Fibroblast of pulmonary artery (primary cell): ENCODE results near the gene PAX5.

Experiments used
- DNase-seq: peaks from one replicate; pipeline ENCODE4 v3.0.0-alpha.2; 2010; ENCODE audit warnings: low read depth
- H3K4me3 ChIP-seq: replicated peaks from 2 replicates; pipeline ENCODE4 v1.5.1; 2011; ENCODE audit warnings: low read depth, mild to moderate bottlenecking, control low read depth, low read length, moderate library complexity
- TF ChIP-seq, protein P1 (sequence below): IDR thresholded peaks from 2 replicates; pipeline ENCODE4 v1.5.1; 2011; ENCODE audit warnings: mild to moderate bottlenecking, control low read depth, low read length, inconsistent platforms; ENCODE audit errors: missing control alignments

Gene PAX5

DNA sequence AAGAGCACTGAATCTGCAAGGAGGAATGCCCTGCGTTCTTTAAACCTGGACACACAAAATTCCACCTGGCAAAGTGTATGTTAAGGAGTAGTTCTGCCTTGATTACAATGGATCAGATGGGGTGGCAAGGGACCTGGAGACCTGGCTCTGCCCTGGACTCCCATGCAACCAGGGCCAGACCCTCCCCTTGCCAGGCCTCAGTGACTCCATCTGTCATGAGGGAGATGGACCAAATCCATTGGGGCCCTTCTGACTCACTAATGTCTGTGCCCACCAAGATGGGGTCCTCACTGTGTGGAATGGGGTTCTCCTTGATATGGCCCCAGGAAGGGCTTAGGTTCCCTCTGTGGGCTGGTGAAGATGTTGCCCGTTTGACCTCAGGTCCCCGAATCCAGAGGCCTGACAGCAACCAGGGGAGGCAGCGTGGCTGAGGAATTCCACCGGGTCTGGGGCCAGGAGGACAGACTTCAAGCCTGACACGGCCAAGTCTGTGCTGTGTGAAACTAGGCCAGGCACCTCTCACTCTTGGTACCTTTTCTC, 100.3 kb downstream of the PAX5 start:
- no peak overlapping the region for H3K4me3 ChIP-seq
- DNase-seq: no peak
- TF ChIP-seq, protein P1, sequence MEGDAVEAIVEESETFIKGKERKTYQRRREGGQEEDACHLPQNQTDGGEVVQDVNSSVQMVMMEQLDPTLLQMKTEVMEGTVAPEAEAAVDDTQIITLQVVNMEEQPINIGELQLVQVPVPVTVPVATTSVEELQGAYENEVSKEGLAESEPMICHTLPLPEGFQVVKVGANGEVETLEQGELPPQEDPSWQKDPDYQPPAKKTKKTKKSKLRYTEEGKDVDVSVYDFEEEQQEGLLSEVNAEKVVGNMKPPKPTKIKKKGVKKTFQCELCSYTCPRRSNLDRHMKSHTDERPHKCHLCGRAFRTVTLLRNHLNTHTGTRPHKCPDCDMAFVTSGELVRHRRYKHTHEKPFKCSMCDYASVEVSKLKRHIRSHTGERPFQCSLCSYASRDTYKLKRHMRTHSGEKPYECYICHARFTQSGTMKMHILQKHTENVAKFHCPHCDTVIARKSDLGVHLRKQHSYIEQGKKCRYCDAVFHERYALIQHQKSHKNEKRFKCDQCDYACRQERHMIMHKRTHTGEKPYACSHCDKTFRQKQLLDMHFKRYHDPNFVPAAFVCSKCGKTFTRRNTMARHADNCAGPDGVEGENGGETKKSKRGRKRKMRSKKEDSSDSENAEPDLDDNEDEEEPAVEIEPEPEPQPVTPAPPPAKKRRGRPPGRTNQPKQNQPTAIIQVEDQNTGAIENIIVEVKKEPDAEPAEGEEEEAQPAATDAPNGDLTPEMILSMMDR: no peak

DNA sequence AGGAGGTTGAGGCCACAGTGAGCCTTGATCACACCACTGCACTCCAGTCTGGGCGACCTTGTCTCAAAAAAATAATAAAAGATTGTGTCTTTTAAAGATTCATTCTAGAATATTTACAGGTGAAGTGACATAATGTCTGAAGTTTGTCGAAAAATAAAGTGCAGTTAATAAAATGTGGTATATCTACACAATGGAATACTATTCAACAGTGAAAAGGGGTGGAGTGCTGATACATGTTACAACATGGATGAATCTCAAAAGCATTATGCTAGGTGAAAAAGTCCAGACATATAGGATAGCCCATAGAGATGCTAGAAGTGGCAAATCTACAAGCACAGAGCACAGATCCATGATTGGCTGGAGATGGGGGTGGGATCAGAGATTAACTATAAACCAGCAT, 101.9 kb downstream of the PAX5 start:
- DNase-seq: no peak
- H3K4me3 ChIP-seq: no peak overlapping the region
- TF ChIP-seq, protein P1: no peak

DNA sequence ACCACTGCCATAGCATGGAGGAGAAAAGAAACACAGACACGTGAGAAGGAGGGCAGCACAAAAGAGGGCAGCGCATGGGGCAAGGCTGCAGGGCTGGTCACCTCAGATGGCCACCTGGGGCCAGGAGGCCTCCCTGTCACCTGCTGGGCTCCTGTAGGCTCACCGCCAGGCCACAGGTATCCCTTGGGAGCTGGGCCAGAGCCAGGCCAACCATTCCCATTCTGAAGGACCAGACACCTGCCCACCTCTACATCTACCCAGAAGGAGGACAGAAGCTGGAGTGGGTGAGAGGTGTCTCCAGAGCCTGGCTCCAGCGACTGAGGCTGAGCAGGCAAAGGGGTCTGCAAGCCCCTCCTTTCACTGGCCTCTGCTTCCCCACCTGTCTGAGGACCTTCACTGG, 103.1 kb downstream of the PAX5 start:
- TF ChIP-seq, protein P1: no peak
- no peak for DNase-seq
- no peak overlapping the region for H3K4me3 ChIP-seq

DNA sequence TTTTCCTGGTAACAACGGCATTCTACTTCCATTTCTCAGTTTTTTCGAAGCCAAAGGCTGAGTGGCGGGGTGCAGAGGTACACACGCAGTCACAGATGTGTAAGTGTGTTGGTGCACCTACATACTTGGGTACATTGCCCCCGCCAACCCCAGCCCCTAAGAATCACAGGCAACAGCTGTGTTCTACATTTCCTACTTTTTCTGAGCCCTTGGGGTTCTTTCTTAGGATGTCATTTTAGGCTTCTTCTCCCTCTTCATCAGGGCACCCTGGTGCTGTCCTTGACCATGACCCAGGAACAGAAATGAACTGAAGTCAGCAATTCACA, 104.8 kb downstream of the PAX5 start:
- TF ChIP-seq, protein P1: no peak
- DNase-seq: no peak
- no peak overlapping the region for H3K4me3 ChIP-seq

DNA sequence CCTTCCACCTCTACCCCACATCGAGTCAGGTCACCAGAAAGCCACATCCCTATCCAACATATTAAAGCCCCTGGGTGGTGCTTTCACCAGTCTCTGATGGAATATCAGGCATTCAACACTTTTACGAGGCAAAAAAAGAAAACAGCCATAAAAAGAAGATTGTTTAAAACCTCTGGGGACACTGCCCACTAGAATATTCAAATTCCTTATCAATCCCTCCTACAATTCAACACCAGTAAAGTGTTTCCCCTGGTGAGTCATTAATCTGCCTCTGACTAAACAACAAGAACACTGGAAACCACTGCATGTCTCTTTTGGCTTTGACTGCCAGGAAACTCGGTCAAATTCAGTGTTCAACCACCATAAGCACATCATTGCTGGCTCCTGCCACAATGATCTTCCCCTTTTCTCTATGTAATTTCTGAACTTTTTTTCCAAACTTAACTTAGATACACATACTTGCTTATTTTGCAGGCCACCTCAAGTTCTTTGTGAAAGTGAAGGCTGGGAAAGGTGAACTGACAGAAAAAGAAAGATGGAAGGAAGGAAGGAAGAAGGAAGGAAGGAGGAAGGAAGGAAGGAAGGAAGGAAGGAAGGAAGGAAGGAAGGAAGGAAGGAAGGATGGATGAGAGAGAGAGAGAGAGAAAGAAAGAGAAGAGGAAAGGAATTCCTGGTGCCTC, 105.3 kb downstream of the PAX5 start:
- TF ChIP-seq, protein P1: no peak
- DNase-seq: peak; percentile 74
- no peak overlapping the region for H3K4me3 ChIP-seq

DNA sequence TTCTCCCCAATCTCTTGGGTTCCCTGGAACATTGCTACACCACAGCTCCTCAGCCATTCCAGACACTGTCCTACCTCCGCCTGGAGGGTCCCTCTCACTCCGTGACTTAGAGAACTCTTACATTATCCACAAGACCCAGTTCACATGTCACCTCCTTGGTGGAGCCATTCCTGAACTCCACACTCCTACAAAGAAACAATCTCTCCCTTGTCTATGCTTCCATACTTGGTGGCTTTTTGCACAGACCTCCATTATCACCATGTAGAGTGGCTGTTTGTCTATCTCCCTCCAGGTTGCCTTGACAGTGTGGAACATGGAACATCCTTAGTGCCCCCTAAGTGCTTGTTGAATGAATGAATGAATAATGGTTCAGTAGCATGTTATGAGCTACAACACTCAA, 105.9 kb downstream of the PAX5 start:
- TF ChIP-seq, protein P1: no peak
- no peak for DNase-seq

More for the DNA sequence above, 105.9 kb downstream of the PAX5 start:
- no peak overlapping the region for H3K4me3 ChIP-seq
